Mesothelial cell of epicardium (in vitro differentiated cells): ENCODE data around the gene PROX2. TPM values are rescaled to one million over a fixed set of nuclear protein-coding genes. Genes with fewer than 3 reads are reported as not detected.

ENCODE experiments used
- DNase-seq, 2 experiments: peaks; one replicate each; pipeline ENCODE4 v3.0.0; 2021; ENCODE audit warnings: low spot score in 2 of 2; ENCODE audit not compliant: unreplicated experiment in 2 of 2
- H3K27ac Mint-ChIP-seq: 2 replicates; pipeline ENCODE4 v1.8.0; 2021; ENCODE audit warnings: mixed read lengths
- H3K27me3 Mint-ChIP-seq: 2 replicates; pipeline ENCODE4 v1.8.0; 2021; ENCODE audit warnings: low read depth, mixed read lengths
- H3K36me3 Mint-ChIP-seq: 2 replicates; pipeline ENCODE4 v1.8.0; 2021; ENCODE audit warnings: mixed read lengths
- H3K4me1 Mint-ChIP-seq: 2 replicates; pipeline ENCODE4 v1.8.0; 2021; ENCODE audit warnings: mixed read lengths
- H3K4me3 Mint-ChIP-seq: 2 replicates; pipeline ENCODE4 v1.8.0; 2021; ENCODE audit warnings: mild to moderate bottlenecking, moderate library complexity, mixed read lengths
- H3K9me3 Mint-ChIP-seq: 2 replicates; pipeline ENCODE4 v1.8.0; 2021; ENCODE audit warnings: mixed read lengths
- CTCF ChIP-seq: fragments of 200-600 bp; sonication (generic); IDR thresholded peaks from one replicate; pipeline ENCODE4 v1.5.0; 2021; ENCODE audit warnings: antibody characterized with exemption; ENCODE audit not compliant: unreplicated experiment
- total RNA-seq: library from RNA; stranded (reverse); gene quantifications from 3 replicates; pipeline ENCODE4 v1.2.1, GENCODE V29; 2021

Gene PROX2
- total RNA-seq, 1 donor from 2014 or later, result not detected

DNA sequence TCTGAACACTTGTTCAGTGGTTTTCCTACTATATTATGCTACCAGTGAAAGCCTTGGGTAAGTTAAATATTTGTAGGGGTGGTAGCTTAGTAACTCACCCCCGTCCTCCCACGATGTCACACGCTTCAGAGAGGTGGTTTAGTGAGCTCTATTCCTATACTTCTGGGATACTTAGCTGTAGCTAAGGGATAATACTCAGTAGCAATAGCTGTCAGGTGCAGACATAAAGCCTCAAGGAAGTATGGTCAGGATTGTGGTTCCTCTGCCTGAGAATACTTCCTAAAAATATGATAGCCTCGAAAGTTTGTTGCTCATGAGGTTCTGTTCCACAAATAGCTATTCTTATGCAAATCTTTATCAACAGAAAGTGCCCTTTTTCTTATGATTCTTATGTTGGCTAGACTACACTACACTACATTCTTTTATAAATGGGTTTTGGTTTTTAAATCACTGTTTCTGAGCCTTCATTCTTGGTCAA is 17.7 kb upstream of the PROX2 start:
- no peaks in the 10 kb centered on the region for H3K9me3 Mint-ChIP-seq
- TF ChIP-seq CTCF, result no peak
- no peaks in the 10 kb centered on the region for H3K4me1 Mint-ChIP-seq
- H3K36me3 Mint-ChIP-seq, result peaks cover 52% of the 10 kb centered on the region
- H3K4me3 Mint-ChIP-seq, result no peak overlapping the region
- no peak for DNase-seq
- no peaks in the 10 kb centered on the region for H3K27me3 Mint-ChIP-seq
- no peak overlapping the region for H3K27ac Mint-ChIP-seq

DNA sequence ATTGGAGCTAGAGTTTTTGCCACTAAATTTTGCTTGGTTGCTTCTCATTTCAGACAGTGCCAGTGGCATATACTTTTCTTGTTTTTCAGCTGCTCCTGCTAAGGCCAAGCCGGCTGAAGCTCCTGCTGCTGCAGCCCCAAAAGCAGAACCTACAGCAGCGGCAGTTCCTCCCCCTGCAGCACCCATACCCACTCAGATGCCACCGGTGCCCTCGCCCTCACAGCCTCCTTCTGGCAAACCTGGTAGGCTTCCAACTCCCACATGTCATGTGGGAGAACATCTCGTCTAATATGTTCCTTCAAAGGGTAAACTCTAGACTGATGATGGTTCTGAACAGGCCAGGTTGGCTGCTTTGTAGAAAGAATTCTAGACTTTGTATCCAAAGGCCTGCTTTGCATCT is 16.8 kb upstream of the PROX2 start:
- no peak overlapping the region for H3K4me3 Mint-ChIP-seq
- H3K9me3 Mint-ChIP-seq, result no peaks in the 10 kb centered on the region
- H3K27ac Mint-ChIP-seq, result no peak overlapping the region
- TF ChIP-seq CTCF, result no peak
- no peaks in the 10 kb centered on the region for H3K27me3 Mint-ChIP-seq
- peaks cover 46% of the 10 kb centered on the region for H3K36me3 Mint-ChIP-seq
- DNase-seq, result no peak
- peaks cover 8% of the 10 kb centered on the region for H3K4me1 Mint-ChIP-seq

GRCh38 chr14:74891870-74892269 is 15.9 kb upstream of the PROX2 start:
- peaks cover 37% of the 10 kb centered on the region for H3K36me3 Mint-ChIP-seq
- no peak for DNase-seq

DNA sequence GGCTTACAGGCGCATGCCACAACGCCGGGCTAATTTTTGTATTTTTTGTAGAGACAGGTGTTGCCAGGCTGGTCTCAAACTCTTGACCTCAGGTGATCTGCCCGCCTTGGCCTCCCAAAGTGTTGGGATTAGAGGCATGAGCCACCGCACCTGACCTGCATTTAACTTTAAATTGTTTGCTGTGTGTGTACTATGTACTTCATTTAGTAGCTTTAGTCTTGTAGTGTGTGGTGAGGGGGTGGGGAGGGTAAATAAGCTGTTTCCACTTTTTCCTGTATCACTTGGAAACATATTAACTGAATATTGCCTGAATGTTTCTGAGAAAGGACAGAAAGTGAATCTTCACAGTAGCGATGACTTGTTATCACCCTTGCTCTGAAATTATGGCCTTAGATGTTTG is 14.3 kb upstream of the PROX2 start:
- Mint-ChIP-seq H3K36me3 (peaks cover 27% of the 10 kb centered on the region), H3K4me3 (no peak overlapping the region), H3K27ac (no peak overlapping the region), H3K9me3 (no peaks in the 10 kb centered on the region), H3K4me1 (peaks cover 10% of the 10 kb centered on the region), H3K27me3 (no peaks in the 10 kb centered on the region)
- TF ChIP-seq CTCF, result no peak
- no peak for DNase-seq

More at GRCh38 chr14:74891870-74892269, 15.9 kb upstream of the PROX2 start:
- Mint-ChIP-seq H3K4me3 (no peak overlapping the region), H3K27me3 (no peaks in the 10 kb centered on the region), H3K27ac (no peak overlapping the region), H3K4me1 (peaks cover 8% of the 10 kb centered on the region), H3K9me3 (no peaks in the 10 kb centered on the region)
- no peak for TF ChIP-seq CTCF

GRCh38 chr14:74888164-74889158 is 12.5 kb upstream of the PROX2 start:
- Mint-ChIP-seq H3K36me3 (peaks cover 16% of the 10 kb centered on the region), H3K4me1 (peaks cover 19% of the 10 kb centered on the region), H3K27me3 (no peaks in the 10 kb centered on the region), H3K9me3 (no peaks in the 10 kb centered on the region), H3K27ac (peak overlapping the region; percentile 12), H3K4me3 (no peak overlapping the region)
- TF ChIP-seq CTCF, result no peak
- no peak for DNase-seq
